Stimulated activated CD8-positive, alpha-beta memory T cell treated with anti-CD3 and anti-CD28 coated beads, Interleukin-2, amount 100 ng/mL, for 48 hours (primary cell): ENCODE data around the gene ZNF860.
"Not testable (repeated sequence)": the region's sequence is repeated elsewhere in the genome, so short reads cannot be mapped to it uniquely, and the experiment has no call there.

Source experiments
- DNase-seq, 2 donors: peaks; one replicate each; pipeline ENCODE4 v3.0.0-alpha.2; 2020; ENCODE audit warnings: low read depth in 2 of 2

ZNF860 gene

GRCh38 chr3:31996195-31996594, 14.6 kb downstream of the ZNF860 start:
- no peak for DNase-seq

DNA sequence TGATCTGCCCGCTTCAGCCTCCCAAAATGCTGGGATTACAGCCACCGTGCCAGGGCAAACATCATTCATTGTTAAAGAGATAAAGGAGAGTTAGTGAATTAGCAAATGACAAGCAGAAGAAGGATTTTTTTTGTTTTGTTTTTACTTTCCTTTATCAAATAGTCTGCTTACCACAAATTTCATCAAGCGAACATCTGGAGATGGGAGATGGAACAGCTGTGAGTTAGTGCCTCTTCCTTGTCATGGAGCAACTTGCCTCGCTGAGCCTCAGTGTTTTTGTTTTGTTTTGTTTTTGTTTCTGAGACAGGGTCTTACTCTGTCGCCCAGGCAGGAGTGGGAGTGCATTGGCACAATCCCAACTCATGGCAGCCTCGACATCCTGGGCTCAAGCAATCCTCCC, 15.9 kb downstream of the ZNF860 start:
- no peak for DNase-seq

DNA sequence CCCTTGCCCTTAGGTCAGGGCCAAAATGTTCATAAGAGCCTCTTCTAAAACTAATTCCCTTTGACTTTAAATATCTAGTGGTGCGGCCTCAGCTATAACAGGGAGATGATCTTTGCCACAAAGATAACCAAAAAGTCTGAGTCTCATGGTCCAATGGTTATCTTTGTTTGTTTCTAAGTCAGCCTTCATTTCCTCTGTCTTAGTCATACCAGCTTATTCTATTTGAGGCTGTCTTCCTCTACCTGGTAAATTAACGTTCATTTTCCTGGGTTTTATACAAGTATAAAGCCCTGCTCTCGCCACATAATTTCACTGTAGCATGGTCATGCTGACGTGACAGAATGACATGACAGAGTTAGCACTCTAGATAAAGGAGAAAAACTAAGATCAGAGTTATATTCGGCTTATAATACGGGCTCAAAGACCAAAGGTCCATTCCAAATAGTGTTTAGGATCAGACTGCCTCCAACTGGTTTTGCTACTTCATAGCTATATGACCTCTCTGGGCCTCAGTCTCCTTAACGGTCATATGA, 18.4 kb downstream of the ZNF860 start:
- DNase-seq: no peak

DNA sequence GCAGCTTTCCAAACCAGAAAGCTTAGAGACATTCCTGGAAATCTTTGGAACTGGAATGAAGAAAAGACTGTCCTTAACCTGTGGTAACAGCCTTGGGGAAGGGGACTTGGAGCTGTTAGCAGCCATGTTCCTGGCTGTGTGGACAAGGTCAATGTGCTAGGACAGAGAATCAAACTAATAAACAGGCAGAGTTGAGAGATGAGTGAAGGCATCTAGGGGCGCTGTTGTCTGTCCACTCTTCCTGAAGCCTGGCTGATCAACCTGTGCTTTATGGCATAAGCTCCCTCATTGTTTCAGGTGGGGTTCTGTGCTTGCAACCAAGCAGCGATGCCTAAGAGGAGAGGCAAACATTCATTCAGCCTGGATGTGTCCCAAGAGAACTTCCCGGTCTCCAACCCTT, 19.3 kb downstream of the ZNF860 start:
- DNase-seq: no peak

GRCh38 chr3:32002561-32003368, 21.2 kb downstream of the ZNF860 start:
- no peak for DNase-seq

- DNase-seq: no peak
These were observed 21.8 kb downstream of the ZNF860 start for GRCh38 chr3:32003380-32003779.

DNA sequence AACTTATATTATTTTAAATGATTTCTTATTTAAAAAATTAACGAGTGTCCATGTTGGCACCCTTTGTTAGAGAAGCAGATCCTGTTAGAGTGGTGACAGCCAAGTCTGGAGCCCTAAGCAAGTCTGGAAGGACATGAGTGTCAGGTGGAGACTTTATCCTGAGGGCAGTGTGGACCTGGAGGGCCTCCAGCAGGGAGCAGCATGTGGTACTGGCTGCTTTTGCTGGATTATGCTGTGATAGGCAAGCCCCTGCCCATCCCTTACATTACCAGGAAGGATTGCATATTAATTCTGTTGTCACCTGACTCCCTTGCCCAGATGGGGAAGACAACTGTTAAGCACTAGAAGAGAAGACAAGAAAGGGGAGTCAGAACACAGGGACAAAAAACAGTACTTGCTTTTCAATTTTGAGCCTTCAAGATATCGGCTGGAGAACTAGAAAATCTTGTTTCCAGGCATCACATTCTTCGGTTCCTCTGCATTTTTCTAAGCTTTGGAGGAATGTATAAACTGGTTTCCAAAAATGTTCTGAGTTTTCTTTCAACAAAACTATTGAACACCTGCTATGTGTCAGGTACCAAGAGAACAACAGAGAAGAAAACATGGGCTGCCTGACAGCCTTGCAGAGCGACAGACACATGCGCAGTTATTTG, 22.7 kb downstream of the ZNF860 start:
- no peak for DNase-seq

DNA sequence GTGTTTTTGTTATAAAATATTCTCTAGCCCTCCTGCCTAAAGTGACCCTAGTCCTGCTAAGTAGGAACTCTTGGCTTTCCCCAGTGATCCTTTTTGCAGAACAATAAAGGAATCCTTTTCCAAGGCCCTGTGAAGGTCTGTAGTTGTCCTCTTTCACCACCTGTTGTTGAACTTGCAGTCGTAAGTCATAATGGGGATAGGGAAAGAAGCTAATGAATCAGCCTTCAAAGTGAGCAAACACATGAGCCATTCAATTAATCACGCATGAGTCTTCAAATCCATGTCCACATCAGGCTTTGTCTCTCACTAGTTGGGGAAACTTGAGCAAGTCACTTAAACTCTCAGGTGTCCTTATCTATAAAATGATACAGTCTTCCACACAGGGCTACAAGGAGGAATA, 27.6 kb downstream of the ZNF860 start:
- DNase-seq: no peak

- DNase-seq: no peak
These were observed 28.4 kb downstream of the ZNF860 start for GRCh38 chr3:32009957-32010356.

- not testable (repeated sequence) for DNase-seq
These were observed 29.1 kb downstream of the ZNF860 start for GRCh38 chr3:32010699-32011098.

- not testable (repeated sequence) for DNase-seq
These were observed 34.1 kb downstream of the ZNF860 start for GRCh38 chr3:32015638-32016037.

- no peak for DNase-seq
These were observed 35.7 kb downstream of the ZNF860 start for GRCh38 chr3:32017286-32017685.

- DNase-seq: no peak
These were observed 37.4 kb downstream of the ZNF860 start for GRCh38 chr3:32018757-32019564.

DNA sequence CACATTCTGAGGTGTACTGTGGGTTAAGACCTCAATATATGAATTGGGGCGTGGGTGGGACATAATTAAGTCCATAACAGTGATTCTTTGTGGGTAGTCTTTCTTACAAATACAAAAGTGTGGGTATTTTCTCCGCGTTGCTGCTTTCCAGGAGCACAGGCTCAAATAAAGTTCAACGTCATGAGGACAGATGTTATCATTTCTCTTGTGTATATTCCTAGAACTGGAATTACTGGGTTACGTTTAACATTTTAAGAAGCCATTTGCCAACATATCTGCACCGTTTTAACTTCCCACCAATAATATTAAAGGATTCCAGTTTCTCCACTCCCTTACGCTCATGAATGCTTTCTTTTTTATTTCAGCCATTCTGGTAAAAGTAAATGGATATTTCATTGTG, 39.6 kb downstream of the ZNF860 start:
- no peak for DNase-seq

DNA sequence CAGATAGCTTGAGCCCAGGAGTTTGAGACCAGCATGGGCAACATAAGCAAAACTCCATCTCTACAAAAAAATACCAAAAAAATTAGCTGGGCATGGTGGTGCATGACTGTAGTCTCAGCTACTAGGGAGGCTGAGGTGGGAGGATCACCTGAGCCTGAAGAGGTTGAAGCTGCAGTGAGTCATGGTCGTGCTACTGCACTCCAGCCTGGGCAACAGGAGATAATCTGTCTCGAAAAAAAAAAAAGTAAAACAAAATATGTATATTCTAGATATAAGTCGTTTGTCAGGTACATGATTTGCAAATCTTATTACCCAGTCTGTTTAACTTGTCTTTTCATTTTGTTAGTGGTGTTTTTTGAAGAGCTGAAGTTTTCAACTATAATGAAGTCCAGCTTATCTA, 40.2 kb downstream of the ZNF860 start:
- no peak for DNase-seq

GRCh38 chr3:32022947-32023346, 41.4 kb downstream of the ZNF860 start:
- DNase-seq: no peak

DNA sequence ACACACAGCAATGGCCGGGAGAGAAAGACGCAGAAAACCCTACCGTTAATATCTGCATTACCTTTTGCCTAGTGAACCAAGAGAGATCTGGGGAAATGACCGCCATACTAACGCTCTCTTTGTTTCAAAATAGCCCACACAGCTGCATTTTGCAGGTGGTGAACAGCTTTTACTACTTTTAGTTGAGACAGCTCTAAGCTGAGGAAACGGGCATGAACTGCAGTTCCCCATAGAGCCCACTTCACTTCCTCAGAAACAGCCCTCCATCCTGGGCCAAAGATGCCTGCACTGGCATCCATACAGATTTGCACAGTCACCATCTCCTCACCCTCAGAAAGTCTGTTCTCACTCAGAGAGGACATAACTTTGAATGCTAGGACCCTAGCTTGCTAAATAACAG, 45.0 kb downstream of the ZNF860 start:
- no peak for DNase-seq

DNA sequence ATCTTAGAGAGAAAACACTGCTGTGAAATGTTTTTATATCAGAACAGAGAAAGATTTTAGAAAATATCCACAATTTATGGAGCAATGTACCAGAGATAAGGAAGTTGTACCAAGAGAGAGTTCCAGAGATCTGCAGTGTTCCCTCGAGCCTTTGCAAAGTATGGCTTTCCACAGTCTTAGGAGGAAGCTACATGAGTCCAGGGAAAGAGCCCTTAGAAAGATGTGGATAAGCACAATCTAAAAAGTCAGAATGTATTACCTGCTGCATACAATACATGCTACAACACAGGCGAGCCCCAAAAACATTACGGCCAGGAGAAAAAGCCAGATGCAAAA, 56.4 kb downstream of the ZNF860 start:
- DNase-seq: no peak

GRCh38 chr3:32041316-32041715, 59.8 kb downstream of the ZNF860 start:
- DNase-seq: no peak
